Activated T-helper 2 cell treated with anti-CD3 and anti-CD28 coated beads, Interferon-gamma antibody, Interleukin-2, Interleukin-4, amounts not matched to agents 10 μg/mL and 5 μg/mL and 100 μg/mL, durations not matched to agents 14 hours and 24 hours and 36 hours (primary cell): ENCODE results near the gene CDH4. TPM values are rescaled to one million over a fixed set of nuclear protein-coding genes. Genes with fewer than 3 reads are reported as not detected.

ENCODE experiments used
- DNase-seq: peaks from one replicate; pipeline ENCODE4 v3.0.0; 2021; ENCODE audit warnings: low spot score
- H3K27ac Mint-ChIP-seq: one replicate; pipeline ENCODE4 v1.8.0; 2021; ENCODE audit warnings: mixed read lengths
- H3K27me3 Mint-ChIP-seq: one replicate; pipeline ENCODE4 v1.8.0; 2021; ENCODE audit warnings: low read depth, mixed read lengths
- H3K36me3 Mint-ChIP-seq: one replicate; pipeline ENCODE4 v1.8.0; 2021; ENCODE audit warnings: low read depth, mixed read lengths
- H3K4me1 Mint-ChIP-seq: one replicate; pipeline ENCODE4 v1.8.0; 2021; ENCODE audit warnings: low read depth, mixed read lengths
- H3K4me3 Mint-ChIP-seq: one replicate; pipeline ENCODE4 v1.8.0; 2021; ENCODE audit warnings: low read depth, mild to moderate bottlenecking, moderate library complexity, mixed read lengths
- H3K9me3 Mint-ChIP-seq: one replicate; pipeline ENCODE4 v1.8.0; 2021; ENCODE audit warnings: mixed read lengths
- intact Hi-C: fragments of 100-400 bp; cut with micrococcal nuclease; formaldehyde crosslinking; loops from one replicate; pipeline ENCODE4 v1.15.1; 2023
- total RNA-seq: library from RNA; stranded (reverse); gene quantifications from 2 replicates; pipeline ENCODE4 v1.2.3, GENCODE V29; 2022

The CDH4 gene
- total RNA-seq, 1 donor from 2014 or later = not detected

DNA sequence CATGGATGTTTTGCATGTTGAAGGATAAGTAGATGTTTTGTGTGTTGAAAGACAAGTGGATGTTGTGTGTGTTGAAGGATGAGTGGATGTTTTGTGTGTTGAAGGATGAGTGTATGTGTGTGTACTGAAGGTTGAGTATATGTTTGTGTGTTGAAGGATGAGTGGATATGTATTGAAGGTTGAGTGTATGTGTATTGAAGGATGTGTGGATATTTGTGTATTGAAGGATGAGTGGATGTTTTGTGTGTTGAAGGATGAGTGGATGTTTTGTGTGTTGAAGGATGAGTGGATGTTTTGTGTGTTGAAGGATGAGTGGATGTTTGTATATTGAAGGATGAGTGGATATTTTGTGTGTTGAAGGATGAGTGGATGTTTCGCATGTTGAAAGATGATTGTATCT is 325.0 kb downstream of the CDH4 start:
- no peak overlapping the region for H3K4me3 Mint-ChIP-seq
- intact Hi-C loops = no loop called here

DNA sequence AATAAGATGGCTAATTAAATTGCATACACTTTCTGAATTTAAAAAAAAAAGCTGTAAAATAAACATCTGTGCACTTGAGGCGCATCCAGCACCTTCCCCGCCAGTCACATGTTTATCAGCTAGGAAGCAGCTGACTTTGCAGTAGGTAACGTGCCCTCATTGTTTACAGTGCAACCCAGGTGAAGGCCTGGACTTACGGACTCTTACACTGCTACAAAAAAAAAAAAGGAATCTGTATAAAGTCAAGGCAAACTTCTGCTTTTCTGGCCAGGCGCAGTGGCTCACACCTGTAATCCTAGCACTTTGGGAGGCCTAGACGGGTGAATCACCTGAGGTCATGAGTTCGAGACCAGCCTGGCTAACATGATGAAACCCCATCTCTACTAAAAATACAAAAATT is 327.8 kb downstream of the CDH4 start:
- DNase-seq = no peak
- H3K27me3 Mint-ChIP-seq = no peaks in the 10 kb centered on the region
- intact Hi-C loops = no loop called here
- H3K27ac Mint-ChIP-seq = no peak overlapping the region
- no peaks in the 10 kb centered on the region for H3K36me3 Mint-ChIP-seq
- H3K9me3 Mint-ChIP-seq = no peaks in the 10 kb centered on the region
- no peaks in the 10 kb centered on the region for H3K4me1 Mint-ChIP-seq
- H3K4me3 Mint-ChIP-seq = no peak overlapping the region

More for the DNA sequence above, 325.0 kb downstream of the CDH4 start:
- DNase-seq = no peak
- H3K9me3 Mint-ChIP-seq = no peaks in the 10 kb centered on the region
- H3K4me1 Mint-ChIP-seq = no peaks in the 10 kb centered on the region
- no peaks in the 10 kb centered on the region for H3K36me3 Mint-ChIP-seq
- H3K27me3 Mint-ChIP-seq = no peaks in the 10 kb centered on the region
- H3K27ac Mint-ChIP-seq = no peak overlapping the region

DNA sequence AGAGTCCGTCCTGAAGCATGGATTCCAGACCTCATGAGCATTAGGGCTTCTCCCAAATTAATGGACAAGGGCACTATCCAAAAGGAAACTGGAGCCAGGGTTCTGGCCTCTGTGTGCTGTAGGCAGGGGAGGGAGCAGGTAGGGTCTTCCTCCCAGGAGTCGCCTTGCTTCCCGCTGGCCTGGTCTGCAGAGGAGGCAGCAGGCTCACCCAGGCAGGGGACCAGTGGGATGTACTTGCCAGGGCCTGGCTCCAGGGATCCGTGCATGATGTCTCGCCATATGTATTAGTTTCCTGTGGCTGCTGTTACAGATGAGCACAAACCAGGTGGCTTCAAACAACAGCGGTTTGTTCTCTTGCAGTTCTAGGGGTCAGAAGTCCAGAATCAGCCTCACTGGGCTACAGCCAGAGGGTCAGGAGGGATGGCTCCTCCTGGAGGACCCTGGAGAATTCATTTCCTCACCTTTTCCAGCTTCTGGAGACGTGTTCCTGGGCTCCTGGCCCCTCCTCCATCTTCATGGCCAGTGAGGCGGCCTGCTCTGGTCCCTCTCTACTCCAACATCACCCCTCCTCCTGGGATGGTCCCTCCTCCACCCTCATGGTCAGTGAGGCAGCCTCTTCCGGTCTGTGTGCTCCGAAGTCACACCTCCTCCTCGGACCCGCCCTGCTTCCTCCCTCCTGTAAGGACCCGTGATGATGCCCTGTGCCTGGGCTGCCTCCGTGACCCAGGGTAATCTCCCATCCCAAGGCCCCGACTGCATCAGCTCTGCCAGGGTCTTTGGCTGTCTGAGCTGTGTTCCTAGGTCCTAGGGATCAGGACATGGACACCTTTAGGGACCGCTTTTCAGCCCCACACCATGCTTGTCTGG is 329.1 kb downstream of the CDH4 start:
- H3K4me1 Mint-ChIP-seq = no peaks in the 10 kb centered on the region
- H3K27me3 Mint-ChIP-seq = no peaks in the 10 kb centered on the region
- no peak for DNase-seq
- intact Hi-C loops = no loop called here
- no peaks in the 10 kb centered on the region for H3K36me3 Mint-ChIP-seq
- H3K9me3 Mint-ChIP-seq = no peaks in the 10 kb centered on the region
- H3K27ac Mint-ChIP-seq = no peak overlapping the region
- H3K4me3 Mint-ChIP-seq = no peak overlapping the region

DNA sequence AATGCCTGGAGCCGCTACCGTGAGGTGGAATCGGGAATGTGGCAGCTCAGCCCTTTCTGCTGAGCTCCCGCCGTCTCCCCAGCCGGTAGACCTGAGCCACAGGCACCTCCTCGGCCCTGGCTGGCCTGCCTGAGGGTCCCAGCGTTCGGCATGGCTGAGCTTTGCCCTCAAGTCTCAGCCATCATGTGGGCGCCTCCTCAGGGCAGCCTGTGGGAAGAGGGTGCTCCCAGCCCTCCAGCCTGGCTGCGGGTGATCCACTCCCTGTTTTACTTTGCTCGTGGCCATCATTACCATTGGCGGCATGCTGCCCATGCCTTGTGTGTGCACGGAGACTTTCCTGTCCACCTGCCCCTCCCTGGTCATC is 329.7 kb downstream of the CDH4 start:
- H3K9me3 Mint-ChIP-seq = no peaks in the 10 kb centered on the region
- H3K36me3 Mint-ChIP-seq = no peaks in the 10 kb centered on the region
- no peak for DNase-seq
- no peaks in the 10 kb centered on the region for H3K4me1 Mint-ChIP-seq
- H3K27ac Mint-ChIP-seq = no peak overlapping the region
- intact Hi-C loops = no loop called here
- no peak overlapping the region for H3K4me3 Mint-ChIP-seq
- H3K27me3 Mint-ChIP-seq = no peaks in the 10 kb centered on the region

DNA sequence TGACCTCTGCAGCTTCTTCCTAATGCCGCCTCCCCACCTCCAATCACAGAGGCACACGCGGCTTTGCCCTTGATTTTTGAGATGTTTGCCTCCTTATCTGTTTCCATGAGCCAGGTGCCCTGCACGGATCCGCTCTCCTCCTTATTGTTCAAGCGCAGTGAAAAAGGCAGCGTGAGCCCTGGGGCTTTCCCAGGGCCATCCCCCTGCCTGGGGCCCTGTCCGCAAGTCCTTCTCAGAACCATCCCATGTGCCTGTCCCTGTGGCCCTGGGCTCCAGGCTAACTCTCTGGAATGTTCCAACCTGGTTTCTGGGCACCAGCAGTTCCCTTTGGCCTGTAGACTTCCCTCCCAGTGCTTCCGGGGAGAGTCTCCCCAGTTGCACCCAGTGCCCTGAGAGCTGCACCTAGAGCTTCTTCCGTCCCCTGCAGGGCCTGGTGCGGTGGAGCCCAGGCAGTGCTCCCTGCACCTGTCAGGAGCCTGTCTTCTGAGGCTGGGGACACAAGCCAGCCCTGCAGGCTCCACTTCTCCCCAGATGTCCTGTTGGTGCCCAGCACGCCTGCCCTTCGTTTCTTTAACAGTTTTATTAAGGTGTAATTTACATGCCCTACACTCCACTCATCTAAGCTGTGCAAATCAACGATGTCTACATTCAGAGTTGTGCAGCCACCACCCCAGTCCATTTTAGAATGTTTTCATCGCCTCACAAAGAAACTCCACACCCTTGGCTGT is 330.3 kb downstream of the CDH4 start:
- no peaks in the 10 kb centered on the region for H3K4me1 Mint-ChIP-seq
- intact Hi-C loops = no loop called here
- no peak for DNase-seq
- no peak overlapping the region for H3K4me3 Mint-ChIP-seq
- H3K27ac Mint-ChIP-seq = no peak overlapping the region
- no peaks in the 10 kb centered on the region for H3K27me3 Mint-ChIP-seq
- no peaks in the 10 kb centered on the region for H3K36me3 Mint-ChIP-seq
- no peaks in the 10 kb centered on the region for H3K9me3 Mint-ChIP-seq

DNA sequence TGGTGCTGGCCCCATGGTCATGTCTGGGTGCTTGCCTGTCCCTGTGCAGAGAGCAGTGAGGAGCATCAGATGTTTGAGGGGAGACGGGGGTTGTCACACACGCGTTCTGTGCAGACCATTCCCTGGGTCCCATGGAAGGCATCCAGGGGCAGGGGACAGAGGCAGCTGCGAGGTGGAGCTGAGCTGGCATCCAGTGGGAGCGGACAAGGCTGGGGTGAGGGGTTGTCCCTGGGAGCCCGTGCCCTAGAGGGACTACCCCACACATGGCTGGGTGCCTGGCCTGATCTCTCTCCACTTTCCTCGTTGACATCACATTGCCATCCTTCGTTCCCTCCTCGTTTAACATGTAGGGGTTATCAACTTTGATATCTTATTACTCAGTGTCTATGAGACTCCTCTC is 331.3 kb downstream of the CDH4 start:
- H3K9me3 Mint-ChIP-seq = no peaks in the 10 kb centered on the region
- intact Hi-C loops = no loop called here
- H3K27me3 Mint-ChIP-seq = no peaks in the 10 kb centered on the region
- no peak for DNase-seq
- H3K27ac Mint-ChIP-seq = no peak overlapping the region
- no peaks in the 10 kb centered on the region for H3K4me1 Mint-ChIP-seq
- no peak overlapping the region for H3K4me3 Mint-ChIP-seq
- no peaks in the 10 kb centered on the region for H3K36me3 Mint-ChIP-seq

DNA sequence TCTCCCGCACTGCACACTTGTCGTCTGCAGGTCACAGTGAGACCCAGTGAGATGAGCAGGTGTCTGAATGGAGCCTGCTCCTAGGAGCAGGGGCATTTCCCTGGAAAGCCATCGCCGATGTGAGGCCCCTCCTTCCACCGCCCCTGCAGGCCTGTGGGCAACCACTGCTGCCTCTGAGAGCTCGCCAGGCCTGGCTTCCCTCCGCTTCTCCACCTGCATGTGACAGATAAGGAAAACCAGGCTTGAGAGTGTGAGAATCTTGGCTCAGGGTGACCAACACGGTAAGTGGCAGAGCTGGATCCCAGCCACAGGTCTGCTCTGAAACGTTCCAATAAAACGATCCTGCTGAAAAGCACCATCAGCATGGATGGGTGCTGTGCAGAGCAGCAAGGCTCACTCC is 332.8 kb downstream of the CDH4 start:
- Mint-ChIP-seq H3K4me3 (no peak overlapping the region), H3K36me3 (no peaks in the 10 kb centered on the region), H3K9me3 (no peaks in the 10 kb centered on the region), H3K27ac (no peak overlapping the region), H3K27me3 (no peaks in the 10 kb centered on the region), H3K4me1 (no peaks in the 10 kb centered on the region)
- intact Hi-C loops = no loop called here
- no peak for DNase-seq

DNA sequence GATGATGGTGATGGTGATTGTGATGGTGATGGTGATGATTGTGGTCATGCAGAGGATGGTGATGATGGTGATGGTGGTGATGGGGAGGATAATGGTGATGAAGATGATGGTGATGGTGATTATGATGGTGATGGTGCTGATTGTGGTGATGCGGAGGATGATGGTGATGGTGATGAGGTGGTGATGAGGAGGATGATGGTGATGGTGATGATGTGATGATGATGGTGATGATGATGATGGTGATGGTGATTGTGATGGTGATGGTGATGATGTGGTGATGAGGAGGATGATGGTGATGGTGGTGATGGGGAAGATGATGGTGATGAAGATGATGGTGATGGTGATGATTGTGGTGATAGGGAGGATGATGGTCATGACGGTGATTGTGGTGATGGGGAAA is 333.7 kb downstream of the CDH4 start:
- Mint-ChIP-seq H3K27me3 (no peaks in the 10 kb centered on the region), H3K27ac (no peak overlapping the region), H3K4me1 (no peaks in the 10 kb centered on the region), H3K36me3 (no peaks in the 10 kb centered on the region), H3K9me3 (no peaks in the 10 kb centered on the region), H3K4me3 (no peak overlapping the region)
- intact Hi-C loops = no loop called here
- no peak for DNase-seq

DNA sequence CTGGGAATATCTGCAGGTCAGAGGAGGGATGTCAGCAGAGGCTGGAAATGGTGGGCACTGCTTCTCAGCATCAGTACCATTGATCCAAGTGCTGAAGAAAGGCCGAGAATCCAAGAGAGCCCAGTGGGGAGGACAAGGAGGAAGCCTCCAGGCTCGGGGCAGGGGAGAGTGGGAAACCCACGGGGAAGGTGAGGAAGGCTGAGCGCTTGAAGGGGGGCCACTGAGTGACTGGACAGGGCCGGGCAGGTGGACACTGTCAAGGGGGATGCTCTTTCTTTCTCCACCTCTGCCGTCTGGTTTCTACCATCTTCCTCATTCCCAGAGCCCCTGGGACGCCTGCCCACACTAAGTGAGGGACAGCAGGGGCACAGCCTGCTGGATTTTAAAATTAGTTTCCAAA is 335.0 kb downstream of the CDH4 start:
- no peak overlapping the region for H3K27ac Mint-ChIP-seq
- intact Hi-C loops = no loop called here
- peaks cover 4% of the 10 kb centered on the region for H3K9me3 Mint-ChIP-seq
- no peaks in the 10 kb centered on the region for H3K27me3 Mint-ChIP-seq
- DNase-seq = no peak
- no peaks in the 10 kb centered on the region for H3K4me1 Mint-ChIP-seq
- H3K4me3 Mint-ChIP-seq = no peak overlapping the region
- no peaks in the 10 kb centered on the region for H3K36me3 Mint-ChIP-seq

DNA sequence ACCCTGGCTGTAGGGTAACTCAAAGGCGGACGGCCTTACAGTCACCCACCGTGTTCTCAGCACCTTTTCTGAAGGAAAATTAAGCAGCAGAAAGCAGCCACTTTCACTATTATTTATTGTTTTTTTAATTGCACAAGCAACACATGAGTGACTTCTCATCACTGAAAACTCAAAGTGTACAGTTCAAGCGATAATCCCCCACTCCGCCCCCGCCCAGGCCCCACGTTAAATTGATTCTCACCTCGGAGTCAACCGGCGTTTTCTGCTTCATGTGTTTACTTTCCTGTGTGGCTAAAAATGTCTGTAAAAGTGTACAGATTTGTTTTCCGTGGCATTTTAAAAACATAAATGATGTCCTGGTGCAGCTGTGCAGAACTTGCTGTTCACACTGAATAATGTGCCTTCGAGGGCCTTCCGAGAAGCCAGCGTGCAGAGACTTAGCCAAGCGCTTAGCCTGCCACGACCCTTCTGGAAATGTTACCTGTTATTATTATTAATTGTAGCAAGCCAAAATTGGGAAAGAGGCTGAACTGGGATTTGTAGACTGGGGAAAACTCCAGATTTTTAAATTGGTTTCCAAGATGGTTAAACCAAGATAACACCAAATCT is 335.7 kb downstream of the CDH4 start:
- H3K4me1 Mint-ChIP-seq = no peaks in the 10 kb centered on the region
- H3K27me3 Mint-ChIP-seq = no peaks in the 10 kb centered on the region
- peaks cover 8% of the 10 kb centered on the region for H3K9me3 Mint-ChIP-seq
- intact Hi-C loops = no loop called here
- H3K36me3 Mint-ChIP-seq = no peaks in the 10 kb centered on the region
- DNase-seq = no peak
- no peak overlapping the region for H3K4me3 Mint-ChIP-seq
- H3K27ac Mint-ChIP-seq = no peak overlapping the region

DNA sequence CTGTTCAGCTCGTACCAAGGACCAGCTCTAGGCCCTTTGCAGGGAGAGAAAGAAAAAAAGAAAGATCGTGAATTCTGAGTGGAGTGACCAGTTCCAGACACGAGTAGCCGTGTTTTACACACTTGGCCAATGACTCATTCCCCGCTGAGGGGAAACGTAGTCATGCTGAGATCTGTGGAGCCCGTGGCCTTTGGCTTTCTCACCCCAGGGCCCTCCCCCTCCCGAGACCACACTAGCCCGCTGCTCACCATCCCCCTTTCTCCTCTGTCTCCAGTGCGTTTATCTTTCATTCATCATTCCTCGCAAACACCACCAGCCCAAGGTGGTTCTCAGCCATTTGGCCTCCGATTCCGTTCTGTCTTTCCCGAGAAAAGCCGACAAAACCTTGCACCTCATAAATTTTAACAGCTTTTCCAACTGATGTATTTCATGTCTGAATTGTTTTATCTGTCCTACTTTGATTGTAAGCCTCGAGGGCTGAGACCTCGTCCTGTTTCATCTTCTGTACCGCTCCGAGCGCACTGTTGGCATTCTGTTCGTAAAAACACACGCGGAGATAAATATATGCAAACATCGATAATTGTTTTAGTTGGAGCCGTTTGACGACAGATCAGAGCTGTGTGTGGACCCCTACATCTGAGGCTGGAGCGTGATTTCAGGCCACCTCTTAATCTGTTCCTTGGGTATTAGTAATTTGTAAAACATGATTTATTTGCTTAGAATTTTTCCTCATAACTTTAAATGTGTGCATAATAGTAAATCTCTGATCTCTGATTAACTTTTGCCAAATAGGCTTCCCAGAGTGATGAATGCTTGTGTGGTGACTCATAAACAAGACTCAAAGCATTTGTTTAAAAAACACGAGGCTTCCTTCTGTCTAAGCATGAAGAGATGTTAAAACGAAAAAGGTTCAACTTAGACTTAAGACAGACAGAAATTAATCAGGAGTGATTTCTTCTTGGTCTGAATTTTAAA is 336.6 kb downstream of the CDH4 start:
- no peak overlapping the region for H3K27ac Mint-ChIP-seq
- no peak overlapping the region for H3K4me3 Mint-ChIP-seq
- intact Hi-C loops = no loop called here
- peaks cover 16% of the 10 kb centered on the region for H3K9me3 Mint-ChIP-seq
- no peaks in the 10 kb centered on the region for H3K4me1 Mint-ChIP-seq
- H3K36me3 Mint-ChIP-seq = no peaks in the 10 kb centered on the region
- DNase-seq = no peak
- no peaks in the 10 kb centered on the region for H3K27me3 Mint-ChIP-seq

DNA sequence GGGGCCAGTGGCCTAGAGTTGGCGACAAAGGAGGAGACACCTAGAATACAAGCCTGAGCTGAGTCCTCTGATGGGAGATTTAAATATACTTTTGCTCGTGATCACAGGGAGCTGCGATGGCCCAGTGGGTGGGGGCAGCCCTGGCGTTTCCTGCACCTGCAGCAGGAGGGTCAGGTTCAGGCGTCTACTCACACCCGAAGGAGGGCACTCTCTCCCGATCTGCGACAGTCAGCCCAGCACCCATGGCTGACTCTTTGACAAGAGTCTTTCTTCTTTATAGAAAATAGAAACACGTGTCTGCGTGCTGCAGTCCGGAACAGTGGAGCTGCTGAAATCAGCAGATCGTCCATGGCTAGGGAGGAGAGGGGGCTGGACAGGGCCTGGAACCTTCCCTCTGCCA is 338.2 kb downstream of the CDH4 start:
- no peaks in the 10 kb centered on the region for H3K27me3 Mint-ChIP-seq
- no peak for DNase-seq
- no peaks in the 10 kb centered on the region for H3K4me1 Mint-ChIP-seq
- no peaks in the 10 kb centered on the region for H3K36me3 Mint-ChIP-seq
- H3K27ac Mint-ChIP-seq = no peak overlapping the region
- intact Hi-C loops = no loop called here
- no peak overlapping the region for H3K4me3 Mint-ChIP-seq
- peaks cover 16% of the 10 kb centered on the region for H3K9me3 Mint-ChIP-seq
